ENCODE results near the gene PRRT1B. TPM values are rescaled to one million over a fixed set of nuclear protein-coding genes. Genes with fewer than 3 reads are reported as not detected.

Gene PRRT1B
- total RNA-seq, 1 donor = not detected

DNA sequence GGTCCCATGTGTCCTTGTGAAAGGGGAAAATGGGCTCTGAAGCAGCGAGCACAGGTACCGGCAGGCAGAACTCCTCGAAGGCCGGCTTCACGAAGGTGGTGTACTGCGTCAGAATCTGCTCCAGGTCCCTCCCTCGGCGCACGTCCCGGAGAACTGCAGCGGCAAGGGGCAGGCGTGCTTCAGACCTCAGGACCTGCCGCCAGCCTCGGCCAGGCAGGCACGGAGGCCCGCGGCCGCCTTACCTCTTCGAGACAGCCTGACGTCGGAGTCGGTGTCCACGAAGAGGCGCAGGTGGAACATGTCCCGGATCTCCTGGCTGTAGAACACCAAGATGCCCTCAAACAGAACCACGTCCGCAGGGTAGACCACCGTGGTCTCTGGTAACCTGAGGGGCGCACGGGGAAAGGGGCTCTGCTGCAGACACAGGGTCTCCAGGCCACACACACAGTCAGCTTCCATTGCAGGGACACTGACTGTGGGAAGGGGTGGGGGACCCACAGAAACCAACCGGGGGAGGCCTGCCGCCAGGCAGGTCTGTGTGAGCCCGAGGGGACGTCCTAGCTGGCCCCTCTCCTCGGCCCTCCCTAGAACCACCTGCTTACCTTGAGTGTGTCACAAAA is 16.3 kb upstream of the PRRT1B start:
- TF ChIP-seq, protein P1, sequence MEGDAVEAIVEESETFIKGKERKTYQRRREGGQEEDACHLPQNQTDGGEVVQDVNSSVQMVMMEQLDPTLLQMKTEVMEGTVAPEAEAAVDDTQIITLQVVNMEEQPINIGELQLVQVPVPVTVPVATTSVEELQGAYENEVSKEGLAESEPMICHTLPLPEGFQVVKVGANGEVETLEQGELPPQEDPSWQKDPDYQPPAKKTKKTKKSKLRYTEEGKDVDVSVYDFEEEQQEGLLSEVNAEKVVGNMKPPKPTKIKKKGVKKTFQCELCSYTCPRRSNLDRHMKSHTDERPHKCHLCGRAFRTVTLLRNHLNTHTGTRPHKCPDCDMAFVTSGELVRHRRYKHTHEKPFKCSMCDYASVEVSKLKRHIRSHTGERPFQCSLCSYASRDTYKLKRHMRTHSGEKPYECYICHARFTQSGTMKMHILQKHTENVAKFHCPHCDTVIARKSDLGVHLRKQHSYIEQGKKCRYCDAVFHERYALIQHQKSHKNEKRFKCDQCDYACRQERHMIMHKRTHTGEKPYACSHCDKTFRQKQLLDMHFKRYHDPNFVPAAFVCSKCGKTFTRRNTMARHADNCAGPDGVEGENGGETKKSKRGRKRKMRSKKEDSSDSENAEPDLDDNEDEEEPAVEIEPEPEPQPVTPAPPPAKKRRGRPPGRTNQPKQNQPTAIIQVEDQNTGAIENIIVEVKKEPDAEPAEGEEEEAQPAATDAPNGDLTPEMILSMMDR (IDR thresholded peaks at IDR 0.05; ENCODE audit: insufficient read depth, low read length) = no peak
- no peak overlapping the region for H3K4me3 ChIP-seq (ENCODE audit: low read depth, low read length)
- no peak for DNase-seq (ENCODE audit: low read depth)

DNA sequence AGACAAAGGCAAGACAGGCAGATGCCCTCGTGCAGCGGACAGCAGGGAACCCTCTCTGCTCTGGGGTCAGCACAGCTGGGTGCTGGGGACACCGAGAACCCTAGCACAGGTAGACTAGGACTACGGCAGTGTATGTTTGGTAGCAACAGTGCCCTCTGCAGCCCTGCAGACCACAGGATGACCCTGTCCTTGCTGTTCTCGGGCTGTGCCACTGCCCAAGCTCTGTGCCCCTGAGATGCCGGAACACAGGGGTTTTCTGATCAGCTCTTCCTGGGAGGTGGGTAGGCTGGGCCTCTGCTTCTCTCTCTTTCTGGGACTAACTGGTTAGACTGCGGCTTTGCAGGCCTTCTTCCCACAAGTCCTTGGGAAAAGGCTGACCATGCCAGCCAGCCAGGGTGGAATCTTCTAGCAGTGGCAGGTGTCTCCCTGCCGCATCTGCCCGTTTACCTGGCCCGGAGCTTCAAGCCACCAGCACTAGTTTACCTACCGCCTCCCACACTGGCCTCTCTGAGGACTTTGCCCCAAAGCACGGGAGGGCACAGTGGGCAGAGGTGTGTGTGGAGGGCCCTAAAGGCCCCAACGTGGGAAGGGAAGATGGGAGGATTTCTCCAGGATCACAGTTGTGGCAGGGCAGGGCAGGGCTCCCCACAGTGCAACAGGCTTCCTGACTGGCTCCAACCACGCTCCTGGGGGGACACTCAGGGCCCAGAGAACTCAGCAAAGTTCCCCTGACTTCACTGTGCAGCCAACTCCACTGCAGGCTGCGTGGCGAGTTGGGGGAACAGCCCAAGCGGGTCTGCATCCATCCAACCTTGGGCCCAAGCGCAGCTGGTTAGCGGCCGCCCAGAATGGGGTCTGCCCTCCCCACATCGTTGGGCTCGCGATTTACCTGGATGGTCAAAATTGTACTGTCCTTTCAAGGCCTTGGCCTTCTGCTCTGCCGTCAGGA is 15.5 kb upstream of the PRRT1B start:
- TF ChIP-seq, protein P1 (IDR thresholded peaks at IDR 0.05; ENCODE audit: insufficient read depth, low read length) = no peak
- DNase-seq (ENCODE audit: low read depth) = no peak
- H3K4me3 ChIP-seq (ENCODE audit: low read depth, low read length) = peak overlapping the region; percentile 80

DNA sequence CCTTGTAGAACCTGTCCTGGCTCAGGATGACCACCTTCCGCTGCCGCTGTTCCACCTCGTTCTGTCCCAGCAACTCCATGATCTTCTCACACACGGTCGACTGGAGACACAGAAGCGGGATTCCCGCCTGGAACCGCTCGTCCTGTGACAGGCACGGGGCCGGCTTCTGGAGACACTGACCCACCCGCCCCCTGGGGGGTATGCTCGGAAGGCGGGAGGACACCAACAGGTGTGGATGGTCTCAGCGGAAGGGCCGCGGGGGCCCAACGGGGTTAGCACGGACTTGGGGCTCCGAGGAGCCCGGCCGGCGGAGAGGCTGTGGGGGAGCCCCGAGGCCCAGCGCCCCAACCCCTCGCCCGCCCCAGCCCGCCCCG is 14.8 kb upstream of the PRRT1B start:
- TF ChIP-seq, protein P1 (IDR thresholded peaks at IDR 0.05; ENCODE audit: insufficient read depth, low read length) = no peak
- DNase-seq (ENCODE audit: low read depth) = peak; percentile 10
- peak overlapping the region; percentile 80 for H3K4me3 ChIP-seq (ENCODE audit: low read depth, low read length)

DNA sequence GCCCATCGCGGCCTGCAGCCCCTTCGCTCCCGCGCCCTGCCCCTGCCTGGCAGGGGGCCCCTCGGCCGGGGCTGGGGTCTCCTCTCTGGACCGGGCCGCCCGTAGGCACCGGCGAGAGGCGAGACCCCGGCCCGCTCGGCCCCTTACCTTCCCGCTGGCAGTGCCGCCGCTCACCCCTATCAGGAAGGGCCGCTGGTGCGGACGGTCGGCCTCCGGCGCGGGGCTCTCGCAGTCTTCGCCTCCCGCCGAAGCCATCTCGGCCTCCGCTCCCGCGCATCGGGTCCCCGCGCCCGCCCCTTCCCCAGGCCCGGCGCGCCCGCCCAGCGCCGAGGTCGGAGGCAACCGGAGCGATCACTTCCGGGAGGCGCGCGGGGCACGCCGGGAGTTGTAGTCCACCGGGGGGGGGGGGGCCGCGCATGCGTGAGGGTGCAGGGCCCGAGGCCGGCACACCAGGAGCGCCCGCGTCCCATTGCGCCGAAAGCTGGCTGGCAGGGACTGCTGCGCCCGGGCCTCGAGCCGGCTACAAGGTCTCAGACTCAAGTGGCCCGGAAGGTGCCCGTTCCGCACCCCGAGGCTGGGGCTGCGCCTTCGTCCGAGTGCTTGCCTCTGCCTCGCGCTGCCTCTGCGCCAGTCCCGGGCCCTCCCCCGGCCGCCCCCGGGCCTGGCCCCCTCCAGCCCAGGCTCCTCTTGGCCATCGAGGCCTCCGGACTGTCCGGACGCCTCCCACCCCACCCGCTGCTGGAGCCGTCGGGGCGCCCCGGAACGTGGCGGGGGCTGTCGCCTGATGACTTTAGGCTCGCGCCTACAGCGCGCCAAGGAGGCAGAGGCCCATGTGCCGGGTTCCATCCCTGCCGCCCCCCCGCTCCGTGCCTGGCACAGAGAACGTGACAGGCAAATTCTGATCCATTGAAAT is 14.1 kb upstream of the PRRT1B start, which contains the start of gene UCK1:
UCK1 (minus strand) TSS at position 344 of the 913 bp plus-strand sequence; CDS start at position 255, 89 bp downstream.
- peak; percentile 70 for DNase-seq (ENCODE audit: low read depth)
- TF ChIP-seq, protein P1 (IDR thresholded peaks at IDR 0.05; ENCODE audit: insufficient read depth, low read length) = no peak
- H3K4me3 ChIP-seq (ENCODE audit: low read depth, low read length) = peak within 1 kb of the TSS; percentile 80

DNA sequence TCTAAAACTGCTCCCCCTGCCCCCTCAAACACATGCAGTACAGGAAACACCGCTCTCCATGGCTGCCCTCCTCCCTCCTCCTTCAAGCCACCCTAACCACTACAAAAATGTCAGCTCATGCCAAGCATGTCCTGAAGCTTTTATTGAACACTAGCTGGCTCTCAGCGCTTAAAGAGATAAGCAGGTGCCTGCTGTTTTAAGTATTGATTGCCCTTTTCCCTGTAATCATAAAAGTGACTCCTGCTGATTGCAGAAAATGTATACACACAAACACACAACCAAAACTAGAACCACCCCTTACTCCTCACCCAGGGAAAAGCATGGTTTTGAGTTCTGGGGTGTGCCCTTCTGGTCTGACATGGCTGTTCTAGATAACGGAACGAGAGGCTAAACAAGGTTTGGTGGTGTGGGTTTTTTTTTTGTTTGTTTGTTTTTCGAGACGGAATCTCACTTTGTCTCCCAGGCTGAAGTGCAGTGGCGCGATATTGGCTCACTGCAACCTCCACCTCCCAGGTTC is 10.5 kb upstream of the PRRT1B start:
- DNase-seq (ENCODE audit: low read depth) = no peak
- no peak overlapping the region for H3K4me3 ChIP-seq (ENCODE audit: low read depth, low read length)
- TF ChIP-seq, protein P1 (IDR thresholded peaks at IDR 0.05; ENCODE audit: insufficient read depth, low read length) = no peak

DNA sequence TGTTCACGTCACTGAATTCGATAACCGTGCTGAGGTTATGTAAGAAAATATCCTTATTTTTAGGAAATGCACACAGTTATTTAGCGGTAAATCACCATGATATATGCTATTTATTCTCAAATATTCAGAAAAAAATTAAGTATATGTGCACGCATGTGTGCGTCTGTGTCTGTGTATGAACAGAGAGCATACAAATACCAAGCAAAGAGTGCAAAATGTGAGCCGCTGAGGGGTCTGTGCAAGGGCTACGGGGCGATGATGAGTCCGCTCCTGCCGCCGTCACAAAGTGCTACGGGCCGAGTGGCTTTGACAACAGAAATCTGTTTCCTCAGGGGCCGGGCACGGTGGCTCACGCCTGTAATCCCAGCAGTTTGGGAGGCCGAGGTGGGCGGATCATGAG is 7.4 kb upstream of the PRRT1B start:
- TF ChIP-seq, protein P1 (IDR thresholded peaks at IDR 0.05; ENCODE audit: insufficient read depth, low read length) = no peak
- no peak overlapping the region for H3K4me3 ChIP-seq (ENCODE audit: low read depth, low read length)
- no peak for DNase-seq (ENCODE audit: low read depth)
